GM19455 (cell line): ENCODE results near the gene SF3A2.

Experiments used
- ATAC-seq: cut with Tn5 transposase; IDR thresholded peaks from one replicate; pipeline ENCODE4 v1.9.1; 2021; ENCODE audit not compliant: unreplicated experiment

SF3A2 gene

GRCh38 chr19:2252055-2252796 lies 15.6 kb downstream of the SF3A2 start:
- no peak for ATAC-seq

DNA sequence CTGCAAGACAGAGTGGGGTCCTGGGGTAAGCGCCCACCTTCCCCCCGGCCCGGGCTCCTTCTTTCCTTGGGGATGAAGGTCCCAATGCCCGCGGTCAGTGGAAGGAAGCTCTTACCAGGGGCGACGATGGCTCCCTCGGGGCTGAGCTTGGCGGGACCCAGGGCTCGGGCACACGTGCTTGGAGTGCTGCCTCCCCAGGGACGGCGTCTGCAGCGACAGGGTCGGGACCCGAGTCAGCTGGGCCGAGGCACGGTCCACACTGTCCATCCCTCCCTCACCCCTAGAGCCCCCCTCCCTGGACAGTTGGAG lies 16.1 kb downstream of the SF3A2 start:
- no peak for ATAC-seq

GRCh38 chr19:2253106-2254063 lies 16.8 kb downstream of the SF3A2 start:
- ATAC-seq: no peak

DNA sequence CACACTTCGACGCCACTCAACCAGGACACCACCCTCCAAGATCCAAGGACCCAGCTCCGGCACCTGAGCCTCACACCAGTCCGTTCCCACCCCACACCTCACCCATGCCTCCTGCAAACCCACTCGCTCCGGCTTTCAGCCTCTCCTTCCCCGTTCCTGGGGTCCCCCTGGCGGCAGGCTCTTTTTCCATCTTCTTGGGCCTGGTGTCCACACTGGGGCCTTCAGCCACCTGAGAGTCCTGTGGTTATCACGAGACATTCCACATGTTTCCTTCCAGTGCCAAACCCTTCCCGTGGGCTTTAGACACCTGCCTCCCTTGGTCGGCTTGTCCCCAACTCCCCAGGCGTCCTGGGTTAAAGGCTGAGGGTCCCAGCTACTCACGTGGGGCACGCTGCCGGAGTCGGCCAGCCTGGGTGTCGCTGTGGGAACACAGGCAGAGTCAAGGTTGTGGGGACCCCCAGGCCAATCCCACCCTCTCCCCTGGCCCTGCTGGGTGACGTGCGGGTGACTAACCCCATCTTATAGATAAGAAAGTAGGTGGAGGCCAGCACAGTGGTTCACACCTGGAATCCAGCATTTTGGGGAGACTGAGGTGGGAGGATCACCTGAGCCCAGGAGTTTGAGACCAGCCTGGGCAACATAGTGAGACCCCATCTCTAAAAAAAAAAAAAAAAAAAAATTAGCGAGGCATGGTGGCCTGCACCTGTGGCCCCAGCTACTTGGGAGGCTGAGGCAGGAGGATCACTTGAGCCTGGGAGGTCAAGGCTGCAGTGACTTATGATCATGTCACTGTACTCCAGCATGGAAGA lies 17.6 kb downstream of the SF3A2 start:
- no peak for ATAC-seq

GRCh38 chr19:2255112-2255845 lies 18.7 kb downstream of the SF3A2 start:
- ATAC-seq: no peak

DNA sequence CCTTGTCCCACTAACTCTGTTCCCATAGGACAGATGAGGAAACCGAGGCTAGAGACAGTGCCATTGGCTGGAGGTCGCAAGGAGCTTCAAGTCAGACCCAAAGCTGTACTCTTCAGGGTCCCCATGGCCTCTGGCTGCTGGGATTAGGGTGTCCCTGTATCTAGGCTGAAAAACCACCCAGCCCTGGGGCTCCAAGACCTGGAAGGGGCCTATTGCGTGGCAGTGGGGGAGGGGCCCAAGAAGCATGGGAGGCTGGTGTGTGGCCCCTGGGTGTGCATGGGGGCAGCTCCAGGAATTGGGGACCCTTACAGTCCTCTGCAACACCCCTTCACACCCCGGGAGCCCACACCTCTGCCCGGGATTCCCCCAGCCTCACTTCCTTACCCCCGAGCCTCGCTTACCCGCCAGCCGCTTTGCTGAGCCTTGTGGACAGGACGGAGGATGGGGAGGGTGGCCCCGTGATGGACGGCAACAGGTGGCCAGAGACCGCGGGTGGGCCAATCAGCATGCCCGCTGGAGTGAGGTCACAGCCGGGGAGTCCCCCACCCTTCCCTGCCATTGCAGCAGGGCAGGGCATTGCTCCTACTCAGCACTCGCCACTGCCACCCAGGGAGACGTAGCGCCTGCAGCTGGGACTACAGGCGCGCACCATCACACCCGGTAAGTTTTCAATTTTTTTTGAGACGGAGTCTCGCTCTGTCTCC lies 19.5 kb downstream of the SF3A2 start, which contains the start of gene JSRP1:
Gene JSRP1, minus strand, starts transcription at position 436 of the 704 bp plus-strand sequence. CDS start 1,103 bp downstream, outside the sequence.
- ATAC-seq: no peak

- ATAC-seq: no peak
Observed at GRCh38 chr19:2259336-2259735, 22.7 kb downstream of the SF3A2 start.

- ATAC-seq: no peak
Observed at GRCh38 chr19:2260341-2260805, 23.7 kb downstream of the SF3A2 start.

DNA sequence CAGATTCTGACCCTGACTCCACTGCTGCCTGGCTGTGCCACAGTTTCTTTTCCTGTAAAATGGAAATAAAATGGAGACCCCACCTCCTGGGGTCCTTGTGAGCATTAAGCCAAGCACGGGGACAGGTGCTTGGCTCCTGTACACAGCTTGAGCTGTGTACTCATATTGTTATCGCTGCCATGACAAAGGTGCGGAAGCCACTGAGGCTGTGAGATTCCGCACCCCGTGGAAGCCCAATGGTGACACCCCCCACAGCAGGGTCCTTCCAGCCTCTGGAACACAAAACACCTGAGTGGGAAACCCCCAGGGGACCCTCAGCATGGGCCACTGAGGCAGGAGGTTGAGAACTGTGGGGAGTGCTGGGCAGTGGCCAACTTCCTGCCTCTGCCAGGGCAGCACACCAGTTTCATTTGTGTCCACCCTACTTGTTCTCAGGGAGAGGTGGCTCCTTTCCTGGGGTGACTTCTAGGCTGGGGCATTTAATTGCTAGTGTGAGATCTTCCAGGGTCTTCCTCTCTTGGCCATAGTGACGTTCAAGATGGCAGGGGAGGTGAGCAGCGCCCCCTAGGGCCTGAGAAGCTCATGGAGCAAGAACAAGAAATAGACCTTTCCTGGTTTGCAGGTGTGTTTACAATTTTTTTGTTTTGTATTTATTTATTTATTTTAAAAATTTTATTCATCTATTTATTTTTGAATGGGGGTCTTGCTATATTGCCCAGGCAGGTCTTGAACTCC lies 25.0 kb downstream of the SF3A2 start:
- no peak for ATAC-seq

DNA sequence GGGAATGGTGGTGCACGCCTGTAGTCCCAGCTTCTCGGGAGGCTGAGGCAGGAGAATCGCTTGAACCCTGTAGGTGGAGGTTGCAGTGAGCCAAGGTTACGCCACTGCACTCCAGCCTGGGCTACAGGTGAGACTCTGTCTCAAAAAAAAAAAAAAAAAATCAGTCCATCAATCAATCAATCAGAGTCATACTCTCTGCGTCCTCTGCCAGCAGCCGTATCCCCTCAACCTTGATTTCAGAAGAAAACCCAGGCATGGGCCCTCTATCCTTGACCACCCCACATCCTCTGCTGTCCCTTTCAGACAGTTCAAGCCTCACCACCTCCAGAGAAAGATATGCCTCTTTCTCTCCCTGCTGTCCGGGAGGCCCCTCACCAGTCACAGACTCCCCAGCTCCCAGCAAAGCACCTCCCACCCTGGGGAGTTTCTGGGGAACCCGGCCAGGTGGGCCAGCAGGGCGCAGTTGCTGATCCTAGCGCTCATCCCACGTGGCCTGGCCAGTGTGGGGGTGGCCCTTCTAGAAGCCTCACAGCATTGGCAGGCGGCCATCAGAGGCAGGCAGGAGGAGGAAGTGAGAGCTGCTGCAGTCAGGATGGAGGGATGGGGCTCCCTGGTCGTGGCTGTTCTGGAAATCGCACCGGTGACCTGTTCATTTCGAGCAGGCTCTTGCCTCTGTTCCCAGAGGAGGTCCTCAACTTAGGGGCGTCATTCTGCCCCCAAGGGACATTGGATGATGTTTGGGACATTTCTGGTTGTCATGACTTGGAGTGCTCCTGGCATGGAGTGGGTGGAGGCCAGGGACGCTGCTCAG lies 29.8 kb downstream of the SF3A2 start:
- ATAC-seq: no peak

- no peak for ATAC-seq
Observed at GRCh38 chr19:2268480-2268830, 31.8 kb downstream of the SF3A2 start.

DNA sequence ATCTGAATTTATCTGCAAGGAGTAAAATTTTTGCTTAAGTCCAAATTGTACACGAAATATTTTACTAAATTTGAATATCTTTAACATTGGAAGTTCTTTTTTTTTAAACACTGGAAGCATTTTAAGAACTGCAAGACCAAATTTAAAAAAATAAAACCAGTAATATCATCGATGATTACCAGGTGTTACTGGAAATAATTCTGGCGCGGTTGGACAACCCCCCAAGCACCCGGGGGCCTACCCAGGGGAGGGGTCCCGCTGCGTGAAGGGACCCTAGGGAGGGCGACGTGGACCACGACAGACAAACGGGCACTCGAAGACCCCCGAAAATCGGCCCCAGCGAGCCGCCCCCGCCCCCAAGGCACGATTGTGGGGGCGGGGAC lies 32.2 kb downstream of the SF3A2 start:
- ATAC-seq: no peak

GRCh38 chr19:2269244-2270156 lies 32.9 kb downstream of the SF3A2 start:
- peak; percentile 56 for ATAC-seq

GRCh38 chr19:2270157-2270422 lies 33.5 kb downstream of the SF3A2 start:
- ATAC-seq: no peak

DNA sequence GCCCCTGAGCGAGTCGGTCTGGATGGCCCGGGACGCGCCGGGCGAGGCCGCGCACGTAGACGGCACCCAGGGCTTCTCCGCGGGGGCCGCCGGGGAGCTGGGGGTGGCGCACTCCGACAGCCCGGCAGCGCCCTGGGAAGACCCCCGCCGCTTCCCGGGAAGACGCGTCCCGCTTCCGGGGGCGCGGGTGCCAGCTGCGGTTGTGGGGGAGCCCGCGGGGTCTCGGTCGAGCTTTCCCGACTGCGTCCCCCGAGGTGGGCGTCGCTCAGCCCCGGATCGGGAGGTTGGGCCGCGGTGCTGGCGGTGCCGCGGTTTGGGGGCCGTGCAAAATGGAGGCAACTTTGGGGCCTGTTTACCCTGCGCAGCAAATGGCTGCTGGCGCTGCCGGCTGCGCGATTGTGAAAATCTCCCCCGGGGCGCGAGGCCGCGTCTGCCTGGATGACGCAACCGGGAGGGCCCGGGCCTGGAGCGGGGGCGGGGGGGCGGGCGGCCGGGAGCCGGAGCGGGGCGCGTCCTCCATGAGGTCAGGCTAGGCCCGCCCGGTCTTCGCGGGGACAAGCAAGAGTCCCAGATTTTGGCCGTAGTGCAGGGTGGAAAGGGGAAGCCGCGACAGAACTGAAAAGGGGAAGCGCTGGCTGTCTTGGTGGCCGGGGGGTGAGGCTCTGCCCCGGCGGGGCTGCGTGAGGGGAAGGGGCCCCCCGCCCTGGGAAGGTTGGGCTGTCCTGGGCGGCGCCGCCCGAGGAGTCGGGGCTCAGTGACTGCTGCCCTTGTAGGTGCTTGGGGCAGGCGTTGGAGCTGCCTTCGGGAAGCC lies 34.0 kb downstream of the SF3A2 start:
- ATAC-seq: no peak

DNA sequence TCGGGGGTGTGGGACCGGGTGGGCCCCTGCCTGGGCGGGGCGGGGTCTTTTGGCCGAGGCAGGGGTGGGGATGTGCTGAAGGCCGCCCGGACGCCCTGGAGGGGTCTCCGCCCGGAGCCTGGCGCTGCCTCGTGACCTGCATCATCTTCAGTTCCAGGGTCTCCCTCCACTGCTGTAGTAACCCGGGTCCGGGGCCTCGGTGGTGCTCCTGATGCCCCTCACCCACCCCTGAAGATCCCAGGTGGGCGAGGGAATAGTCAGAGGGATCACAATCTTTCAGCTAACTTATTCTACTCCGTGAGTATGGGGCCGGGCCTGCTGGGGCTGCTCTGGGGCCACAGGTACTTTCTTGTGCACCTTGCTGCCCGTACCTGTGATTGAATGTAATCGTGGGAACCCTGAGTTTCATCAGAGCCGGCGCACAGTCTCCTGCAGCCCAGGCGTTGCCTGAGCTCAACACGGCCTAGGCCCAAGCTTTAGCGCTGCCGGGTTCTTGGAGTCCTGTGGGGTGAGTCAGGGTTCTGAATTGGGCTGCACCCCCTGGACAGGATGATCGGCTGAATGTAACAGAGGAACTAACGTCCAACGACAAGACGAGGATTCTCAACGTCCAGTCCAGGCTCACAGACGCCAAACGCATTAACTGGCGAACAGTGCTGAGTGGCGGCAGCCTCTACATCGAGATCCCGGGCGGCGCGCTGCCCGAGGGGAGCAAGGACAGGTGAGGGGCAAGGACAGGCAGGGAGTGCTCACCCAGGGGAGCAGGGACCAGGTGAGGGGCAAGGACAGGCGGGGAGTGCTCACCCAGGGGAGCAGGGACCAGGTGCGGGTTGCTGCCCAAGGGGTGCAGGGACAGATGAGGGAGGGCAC lies 34.8 kb downstream of the SF3A2 start:
- ATAC-seq: no peak
